ENCODE measurements around the gene GPA33.

- no peak for TF ChIP-seq CTCF (IDR thresholded peaks at IDR 0.05)
- no peak for TF ChIP-seq POLR2A (IDR thresholded peaks at IDR 0.05)
These were observed 56.5 kb downstream of the GPA33 start for GRCh38 chr1:167033646-167034045.
